CD4-positive, alpha-beta T cell treated with Interferon gamma for 1 hour (primary cell): ENCODE results near the gene ACBD6.
"Not testable (repeated sequence)": the region's sequence is repeated elsewhere in the genome, so short reads cannot be mapped to it uniquely, and the experiment has no call there.

ENCODE experiments used
- DNase-seq: peaks from one replicate; pipeline ENCODE4 v3.0.0-alpha.2; 2020

ACBD6 gene, protein sequence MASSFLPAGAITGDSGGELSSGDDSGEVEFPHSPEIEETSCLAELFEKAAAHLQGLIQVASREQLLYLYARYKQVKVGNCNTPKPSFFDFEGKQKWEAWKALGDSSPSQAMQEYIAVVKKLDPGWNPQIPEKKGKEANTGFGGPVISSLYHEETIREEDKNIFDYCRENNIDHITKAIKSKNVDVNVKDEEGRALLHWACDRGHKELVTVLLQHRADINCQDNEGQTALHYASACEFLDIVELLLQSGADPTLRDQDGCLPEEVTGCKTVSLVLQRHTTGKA

DNA sequence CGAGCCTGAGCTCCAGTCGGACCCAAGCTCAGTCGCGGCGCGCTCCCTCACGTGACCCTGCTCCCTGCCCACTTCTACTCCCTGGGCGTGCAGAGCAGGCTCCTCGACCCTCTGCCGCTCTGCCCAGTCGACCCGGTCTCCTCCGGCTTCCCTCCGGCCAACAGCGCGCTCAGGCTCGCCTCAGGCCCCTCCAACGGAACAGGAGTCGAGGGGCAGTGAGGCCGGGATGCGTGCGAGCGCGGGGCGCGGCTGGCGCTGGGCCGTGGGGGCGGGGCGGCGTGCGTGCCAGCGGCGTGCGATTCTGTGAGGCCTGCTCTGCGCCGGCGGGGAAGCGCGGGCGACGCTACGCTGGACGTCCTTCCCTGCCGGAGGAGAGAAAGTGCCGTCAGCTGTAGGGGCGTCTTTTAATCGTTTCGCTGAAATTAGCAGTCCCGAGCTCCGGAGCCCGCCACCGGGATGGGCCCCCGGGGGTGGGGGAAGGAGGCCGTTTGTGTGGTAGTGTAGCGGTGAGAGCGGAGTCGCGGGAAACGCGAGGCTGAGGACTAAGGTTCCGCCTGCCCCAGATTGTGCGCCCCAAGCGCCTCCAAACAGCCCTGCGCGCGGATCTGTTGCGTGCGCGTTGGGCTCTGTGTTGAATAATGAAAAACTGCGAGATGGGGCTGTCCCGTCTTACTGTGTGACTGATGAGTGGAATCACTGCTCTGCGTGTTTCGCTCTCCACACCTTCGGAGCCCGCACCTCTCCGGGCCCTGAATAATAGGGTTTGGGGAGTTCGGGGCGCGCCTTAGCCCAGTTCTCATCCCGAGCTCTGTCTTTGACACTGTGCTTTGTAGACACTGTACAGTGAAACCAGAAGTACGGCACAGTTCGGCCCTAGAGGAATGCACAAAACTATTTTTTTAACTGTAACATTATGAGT is at the start of gene ACBD6:
ACBD6 (minus strand) TSS at position 217 of the 919 bp plus-strand sequence. CDS start 311 bp downstream, outside the sequence.
- DNase-seq: peak; percentile 82

DNA sequence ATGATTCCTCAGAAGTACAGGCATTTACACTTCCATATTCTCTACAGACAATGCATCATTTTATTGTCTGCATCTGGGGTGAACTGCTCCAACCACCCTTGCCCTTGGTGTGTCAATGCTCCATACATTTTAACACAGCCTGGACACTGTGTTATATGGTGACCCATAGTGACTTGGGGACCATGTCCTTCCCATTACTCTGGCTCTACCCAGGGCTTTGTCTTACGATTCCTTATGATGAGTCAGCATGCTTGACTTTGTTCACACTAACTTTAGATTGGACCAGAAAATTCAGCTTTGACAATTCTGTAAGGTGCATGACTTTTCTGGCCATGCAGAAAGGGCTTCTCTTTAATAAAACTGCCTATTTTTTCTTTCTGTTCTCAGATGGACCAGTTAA is 49.6 kb upstream of the ACBD6 start:
- DNase-seq: no peak

DNA sequence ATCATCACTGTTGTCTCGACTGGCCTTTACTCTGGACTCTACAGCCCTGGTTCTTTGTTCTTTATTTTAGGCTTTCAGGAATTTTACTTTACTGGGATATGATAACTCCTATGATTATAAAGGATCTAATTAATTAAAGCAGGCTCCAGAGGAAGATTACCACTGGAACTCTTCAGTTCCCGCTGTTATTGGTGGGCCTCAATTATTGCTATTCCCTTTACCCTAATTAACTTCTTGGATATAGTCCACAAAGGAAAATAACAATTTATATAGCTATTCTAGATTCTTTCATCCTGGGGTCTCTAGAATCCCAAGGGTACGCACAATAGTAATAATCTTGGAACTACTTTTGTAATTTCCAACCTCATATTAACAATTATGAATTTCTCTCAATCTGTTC is 47.9 kb upstream of the ACBD6 start:
- DNase-seq: no peak

DNA sequence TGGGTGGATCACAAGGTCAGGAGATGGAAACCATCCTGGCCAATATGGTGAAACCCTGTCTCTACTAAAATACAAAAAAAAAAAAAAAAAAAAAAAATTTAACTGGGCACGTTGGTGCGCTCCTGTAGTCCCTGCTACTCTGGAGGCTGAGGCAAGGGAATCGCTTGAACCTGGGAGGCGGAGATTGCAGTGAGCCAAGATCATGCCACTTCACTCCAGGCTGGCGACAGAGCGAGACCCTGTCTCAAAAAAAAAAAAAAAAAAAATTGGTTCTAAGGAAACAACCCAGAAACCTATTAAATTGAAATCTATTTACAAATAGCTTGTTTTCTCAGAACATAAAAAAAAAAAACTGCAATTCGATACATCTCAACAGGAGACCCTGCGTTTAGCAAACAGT is 47.4 kb upstream of the ACBD6 start:
- not testable (repeated sequence) for DNase-seq

DNA sequence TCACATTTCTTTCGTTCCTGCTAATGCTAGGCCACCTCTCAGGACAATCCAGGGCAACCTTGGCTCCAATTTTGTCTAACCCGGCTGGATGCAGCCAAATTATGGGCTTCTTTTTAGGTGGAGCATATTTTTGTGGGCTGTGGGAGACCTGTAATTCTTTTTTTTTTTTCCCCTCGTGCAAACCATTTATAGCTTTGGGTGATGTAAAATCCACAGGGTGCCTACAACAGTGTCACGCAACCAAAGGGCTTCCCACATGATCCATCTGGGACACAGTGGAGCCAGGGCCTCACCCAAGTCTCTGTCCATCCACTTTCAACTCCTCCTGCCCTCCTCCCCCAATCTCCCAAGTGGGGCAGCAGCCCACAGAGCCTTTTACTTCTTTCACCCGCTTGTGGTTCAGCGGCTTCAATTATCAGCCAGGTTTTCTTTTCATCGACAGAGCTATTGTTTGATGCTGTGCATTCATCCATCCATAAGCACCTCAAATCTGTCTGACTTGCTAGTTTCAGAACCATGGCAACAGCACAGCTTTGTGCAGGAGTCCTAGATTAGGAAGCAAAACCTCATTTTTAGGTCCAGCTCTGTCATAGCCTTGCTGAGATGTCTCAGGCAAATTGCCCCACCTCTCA is 46.4 kb upstream of the ACBD6 start:
- DNase-seq: no peak

DNA sequence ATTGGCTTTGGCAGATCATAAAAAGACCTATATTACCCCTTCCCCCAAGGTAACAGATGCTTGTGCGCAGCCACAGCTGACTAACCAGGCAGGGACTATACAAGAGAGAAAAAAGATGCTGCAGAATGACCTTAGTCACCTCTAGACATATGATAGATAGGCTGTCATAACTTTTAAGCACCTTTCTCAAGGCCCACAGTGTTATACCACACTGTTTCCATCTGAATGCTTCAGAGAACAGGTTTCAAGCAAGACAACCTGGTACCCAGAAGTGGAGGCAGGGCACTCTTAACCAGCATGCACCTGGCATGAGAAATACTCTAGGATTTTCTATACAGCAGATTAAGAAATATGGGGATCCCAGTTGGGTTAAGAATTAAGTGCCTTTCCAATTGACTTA is 43.6 kb upstream of the ACBD6 start:
- DNase-seq: no peak

DNA sequence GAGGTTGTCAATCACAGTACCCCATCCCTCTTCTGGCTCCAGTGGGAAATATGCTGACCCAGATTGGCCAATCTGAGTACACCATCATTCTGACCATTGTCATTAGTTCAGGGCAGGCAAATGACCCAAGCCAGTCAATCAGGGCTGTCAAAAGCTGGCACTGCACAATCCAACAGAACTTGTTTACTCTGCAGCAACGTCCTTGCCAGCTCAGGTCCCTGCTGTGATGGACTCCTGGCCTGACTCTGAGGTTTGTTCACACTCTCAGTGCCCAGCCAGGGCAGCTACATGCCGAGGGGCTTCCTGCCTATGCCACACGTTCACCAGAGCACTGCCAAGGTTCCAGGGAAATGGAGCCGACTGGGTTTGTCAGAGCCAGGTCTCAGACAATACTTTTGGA is 41.7 kb upstream of the ACBD6 start:
- no peak for DNase-seq

DNA sequence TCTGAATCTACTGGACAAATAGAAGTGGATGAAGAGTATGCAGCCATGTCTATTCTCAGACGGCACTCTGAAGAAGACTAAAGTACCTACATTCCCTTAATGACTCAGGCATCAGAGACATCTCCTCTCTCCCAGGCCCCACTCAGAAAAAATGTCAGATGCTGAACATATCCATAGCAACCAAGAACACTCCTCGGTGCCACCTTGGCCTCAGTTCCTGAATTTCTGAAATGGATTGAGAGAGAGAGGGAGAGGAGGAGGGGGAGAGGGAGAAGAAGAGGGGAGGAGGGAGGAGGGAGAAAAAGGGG is 40.4 kb upstream of the ACBD6 start:
- no peak for DNase-seq

DNA sequence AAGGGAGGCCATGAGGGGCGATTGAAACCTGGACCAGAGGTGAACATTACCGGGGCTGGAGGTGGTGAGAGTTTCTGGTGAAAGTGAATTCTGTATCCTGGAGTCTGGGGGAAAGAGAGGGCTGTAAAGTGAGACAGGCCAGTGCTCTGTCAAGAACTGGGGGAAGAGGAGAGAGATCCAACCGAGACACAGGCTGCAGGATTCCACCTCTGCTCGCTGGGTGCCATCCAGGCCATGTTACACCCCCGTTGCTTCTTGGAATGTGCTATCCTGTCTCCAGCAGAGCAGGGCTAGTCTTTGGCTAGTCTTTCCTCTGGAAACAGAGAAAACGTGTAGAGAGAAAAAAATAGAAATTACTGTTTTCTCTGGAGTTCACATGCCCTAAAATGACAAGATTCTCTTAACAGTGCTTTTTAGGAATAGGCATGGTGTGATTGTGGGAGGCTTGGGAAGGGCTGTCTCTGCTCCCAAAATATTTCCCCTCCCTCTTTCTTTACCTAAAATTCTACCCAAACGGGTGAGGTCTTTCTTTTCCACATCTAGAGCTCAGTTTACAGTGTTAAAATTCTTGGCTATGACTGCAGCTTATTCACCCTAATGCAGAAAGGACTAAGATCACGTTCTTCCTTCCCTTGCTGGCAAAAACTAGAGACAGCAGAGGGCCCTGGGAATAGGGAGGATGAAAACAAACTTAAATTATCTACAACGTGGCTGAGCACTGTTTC is 39.9 kb upstream of the ACBD6 start:
- no peak for DNase-seq

DNA sequence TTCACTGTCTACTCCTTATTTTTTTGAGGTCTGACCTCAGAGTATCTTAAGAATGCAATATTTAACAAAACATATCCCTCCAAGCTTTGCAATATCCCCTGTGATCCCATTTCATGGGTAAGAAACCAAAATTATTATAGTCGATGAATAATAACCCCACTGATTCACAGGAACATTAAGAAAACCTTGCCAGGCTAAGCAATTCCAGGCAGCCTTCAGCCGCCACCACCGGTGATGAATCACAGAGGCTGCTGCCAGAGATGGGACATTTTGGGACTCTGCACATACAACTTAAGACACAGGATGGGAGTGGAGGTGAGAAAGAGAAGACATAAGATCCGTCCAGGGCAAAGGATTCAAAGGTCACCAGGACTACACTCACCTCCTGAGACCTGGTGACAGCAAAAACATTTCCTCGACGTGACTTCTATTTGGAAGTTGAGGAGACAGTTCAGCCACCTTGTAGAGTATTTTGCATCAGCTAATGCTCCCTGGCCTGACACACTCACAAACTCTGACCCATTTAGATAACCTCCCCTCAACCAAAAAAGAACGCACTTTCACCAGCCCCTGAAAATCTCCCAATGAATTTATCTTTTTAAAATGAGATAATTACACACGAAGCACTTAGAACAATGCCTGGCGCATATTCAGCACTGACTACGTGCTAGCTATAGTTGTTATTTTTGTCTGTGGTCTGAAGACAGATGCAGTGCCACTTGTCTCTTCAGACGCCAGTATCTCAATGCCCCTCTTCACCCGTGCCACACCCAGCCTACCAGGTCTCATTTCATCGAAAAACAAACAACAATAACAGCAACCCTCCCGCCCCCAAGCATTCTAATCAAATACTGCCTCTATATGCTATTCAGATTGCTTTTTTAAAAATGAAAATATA is 38.6 kb upstream of the ACBD6 start:
- DNase-seq: no peak

DNA sequence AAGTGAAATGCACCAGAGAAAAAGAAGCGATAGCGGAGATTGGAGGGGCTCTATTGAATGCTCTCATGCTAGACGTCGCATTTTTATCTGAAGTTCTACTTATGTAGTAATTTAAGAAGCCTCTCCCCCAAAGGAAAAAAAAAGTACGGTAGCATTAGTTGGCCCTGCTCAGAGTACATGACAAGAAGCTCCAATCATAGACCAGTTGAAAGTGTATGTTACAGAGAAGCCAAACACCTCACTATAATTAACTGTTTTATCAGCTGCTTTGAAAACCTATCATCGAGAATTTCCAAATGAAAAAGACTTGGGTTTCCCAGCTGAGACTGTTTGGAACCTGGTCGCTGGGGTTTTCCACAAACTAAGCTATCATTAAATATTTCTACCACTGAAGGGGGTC is 36.8 kb upstream of the ACBD6 start:
- DNase-seq: no peak

DNA sequence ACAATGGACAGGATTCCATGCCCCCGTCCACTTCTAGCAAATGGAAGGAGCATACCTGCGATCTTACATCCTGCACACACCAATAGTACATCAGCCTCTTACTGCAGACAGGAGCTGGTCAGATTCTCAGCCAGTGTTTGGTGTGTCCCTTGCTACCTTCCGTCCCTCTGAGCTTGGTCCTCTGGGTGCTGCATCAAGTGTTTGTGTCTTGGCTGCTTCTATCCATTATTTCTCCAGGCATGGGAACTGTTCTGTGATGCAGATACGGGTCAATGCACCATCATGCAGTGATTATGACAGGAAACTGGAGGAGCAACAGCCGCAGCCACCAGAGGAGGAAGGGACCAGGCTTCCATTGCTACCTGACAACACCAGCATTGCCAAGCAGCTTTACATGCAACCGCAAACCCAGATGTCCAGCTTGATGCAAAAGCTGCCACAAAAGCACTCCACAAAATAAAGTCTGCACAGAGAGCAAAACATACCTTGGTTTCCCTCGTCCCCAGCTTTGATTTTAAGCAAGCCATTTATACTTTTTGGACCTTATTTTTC is 34.5 kb upstream of the ACBD6 start:
- DNase-seq: no peak

DNA sequence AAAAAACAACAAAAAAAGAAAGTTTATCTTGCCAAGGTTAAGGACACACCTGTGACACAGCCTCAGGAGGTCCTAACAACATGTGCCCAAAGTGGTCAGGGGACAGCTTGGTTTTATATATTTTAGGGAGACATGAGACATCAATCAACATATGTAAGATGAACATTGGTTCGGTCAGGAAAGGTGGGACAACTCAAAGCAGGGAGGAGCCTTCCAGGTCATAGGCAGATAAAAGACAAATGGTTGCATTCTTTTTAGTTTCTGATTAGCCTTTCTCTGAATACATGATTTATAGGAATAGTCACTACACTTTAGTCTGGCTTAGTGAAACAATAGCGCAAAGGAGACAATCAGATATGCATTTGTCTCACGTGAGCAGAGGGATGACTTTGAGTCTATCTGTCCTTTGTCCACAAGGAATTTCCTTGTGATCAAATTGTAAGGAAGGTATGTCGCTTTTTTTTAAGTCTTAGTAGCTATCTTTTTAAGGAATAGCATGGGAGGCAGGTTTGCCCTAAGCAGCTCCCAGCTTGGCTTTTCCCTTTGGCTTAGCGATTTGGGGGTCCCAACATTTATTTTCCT is 33.1 kb upstream of the ACBD6 start:
- DNase-seq: no peak

DNA sequence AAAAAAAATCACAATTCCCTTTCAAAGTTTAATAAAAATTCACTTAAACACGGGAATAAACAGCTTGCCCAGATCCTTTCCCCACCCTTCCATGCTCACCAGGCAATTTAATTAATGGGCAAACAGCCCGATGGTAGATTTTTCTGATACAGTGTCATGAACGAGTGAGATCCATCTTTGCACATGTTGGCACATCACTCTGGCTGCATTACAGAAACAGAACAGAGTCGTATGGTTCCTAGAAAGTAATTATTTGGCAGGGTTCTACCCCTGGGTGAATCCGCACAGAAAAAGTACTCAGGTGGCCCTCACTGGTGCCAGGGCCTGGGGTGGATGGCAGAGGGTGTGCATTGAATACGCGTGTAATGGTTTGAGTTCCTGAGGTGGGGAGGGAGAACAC is 31.8 kb upstream of the ACBD6 start:
- no peak for DNase-seq

DNA sequence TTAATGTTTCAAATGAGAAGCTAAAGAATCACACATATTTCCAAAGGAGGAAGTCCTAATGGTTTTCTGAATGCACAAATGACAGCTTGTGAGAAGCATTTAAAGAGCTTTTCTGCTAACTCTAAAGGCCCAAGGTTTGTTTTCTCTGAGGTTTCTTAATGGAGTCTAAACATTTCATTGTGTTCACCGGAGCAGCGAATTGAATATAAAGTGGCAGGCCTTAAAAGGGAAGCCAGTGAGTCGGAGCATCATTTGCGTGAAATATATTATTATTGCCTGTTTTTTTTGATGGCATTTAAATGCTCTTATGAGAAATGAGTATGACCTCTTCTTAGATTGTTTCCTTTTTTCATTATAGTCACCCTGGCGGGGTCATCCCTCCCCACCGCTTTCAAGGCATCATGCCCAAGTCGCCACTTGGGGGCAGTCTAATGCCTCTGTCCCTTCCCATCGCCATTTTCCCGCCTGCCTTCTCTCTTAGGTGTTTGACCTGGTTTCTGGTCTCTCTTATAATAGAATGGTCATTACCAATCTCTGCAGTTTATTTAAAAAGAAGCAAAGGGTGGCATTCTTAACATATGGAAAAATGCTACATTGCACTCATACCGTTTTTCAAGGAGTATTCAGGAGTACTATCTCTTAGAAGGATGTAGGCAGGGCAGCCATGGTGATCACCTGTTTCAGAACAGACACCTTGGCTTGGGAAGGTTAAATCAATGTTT is 31.1 kb upstream of the ACBD6 start:
- peak; percentile 36 for DNase-seq

DNA sequence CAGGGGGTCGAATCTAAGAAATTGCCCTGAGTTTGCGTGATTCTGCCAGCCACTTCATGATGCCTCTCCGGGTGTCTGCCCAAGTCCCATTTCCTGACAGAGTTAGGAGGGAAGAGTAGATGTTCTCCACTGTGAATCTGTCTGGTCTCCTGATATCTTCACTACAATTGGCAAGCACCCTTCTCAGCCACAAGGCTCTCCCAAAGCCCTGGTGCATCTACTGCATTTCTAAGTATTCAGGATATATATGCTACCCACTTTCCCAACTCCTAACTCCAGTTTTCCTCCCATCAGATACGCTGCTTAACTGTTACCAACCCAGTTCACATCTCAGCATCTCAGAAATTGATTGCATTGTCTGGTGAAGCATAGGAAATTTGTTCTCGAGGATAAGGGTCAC is 30.5 kb upstream of the ACBD6 start:
- DNase-seq: no peak

DNA sequence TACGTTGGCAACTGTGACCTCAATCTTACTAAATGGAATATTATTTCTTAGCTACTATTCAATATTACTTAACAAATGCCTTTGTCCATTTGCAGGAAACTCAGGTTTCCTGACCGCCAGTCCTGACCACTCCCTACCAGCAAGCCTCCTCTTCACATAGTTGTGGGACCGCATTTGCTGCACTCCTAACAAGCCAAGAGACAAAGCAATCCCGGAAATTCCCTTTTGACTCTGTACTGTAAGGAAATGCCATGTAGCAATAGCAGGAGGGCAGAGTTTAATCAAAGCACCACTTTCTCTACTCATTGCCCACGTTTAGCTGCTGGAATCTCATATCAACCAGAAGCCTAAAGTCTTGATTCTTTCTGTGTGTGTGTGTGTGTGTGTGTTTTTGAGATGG is 28.1 kb upstream of the ACBD6 start:
- DNase-seq: no peak

DNA sequence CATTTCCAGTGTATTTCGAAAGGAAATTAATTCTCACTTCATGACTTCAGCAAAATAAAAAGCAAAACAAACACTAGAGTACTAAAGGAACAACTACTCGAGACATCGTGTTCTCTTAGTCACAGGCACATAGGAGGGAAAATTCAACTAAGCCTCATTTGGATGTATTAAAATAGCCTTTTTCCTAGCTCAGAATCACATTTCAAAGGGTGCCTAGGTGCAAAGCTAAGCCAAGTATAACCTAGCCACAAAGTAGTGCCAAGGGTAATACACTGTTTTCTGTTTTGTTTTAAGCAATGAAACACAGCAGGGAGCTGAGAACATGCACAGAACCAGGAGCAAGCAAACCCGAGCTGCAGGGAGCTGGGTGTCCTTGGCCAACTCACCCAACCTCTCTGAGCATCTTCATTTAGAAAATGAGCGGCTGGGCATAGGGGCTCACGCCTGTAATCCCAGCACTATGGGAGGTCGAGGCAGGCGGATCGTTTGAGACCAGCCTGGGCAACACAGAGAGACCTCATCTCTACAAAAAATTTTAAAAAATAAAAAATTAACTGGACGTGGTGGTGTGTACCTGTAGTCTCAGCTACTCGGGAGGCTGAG is 26.6 kb upstream of the ACBD6 start:
- DNase-seq: no peak

DNA sequence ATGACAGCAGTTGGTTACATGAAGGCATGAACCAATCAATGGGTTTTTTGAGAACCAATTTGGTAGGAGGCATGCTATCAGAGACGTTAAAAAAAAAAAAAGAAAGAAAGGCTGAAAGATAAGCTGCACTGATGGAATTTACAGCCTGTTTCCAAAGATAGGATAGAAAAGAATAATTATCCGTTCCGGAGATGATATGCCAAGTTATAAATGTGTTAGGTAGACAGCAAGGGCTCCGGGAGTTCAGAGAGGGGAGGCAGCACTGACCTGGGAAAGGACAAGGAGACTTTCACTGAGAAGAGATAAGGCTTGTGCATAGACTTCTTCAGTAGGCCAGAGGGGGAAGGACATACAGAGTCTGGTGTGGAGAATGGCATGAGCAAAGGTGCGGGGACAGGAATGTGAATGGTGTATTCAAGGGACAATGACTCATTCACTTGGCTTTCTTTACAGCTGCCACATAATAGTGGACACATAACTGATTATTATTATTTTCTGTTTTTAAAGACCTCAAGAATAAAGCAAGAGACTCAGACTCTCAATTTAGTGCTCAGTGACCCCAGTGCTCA is 24.8 kb upstream of the ACBD6 start:
- DNase-seq: no peak

DNA sequence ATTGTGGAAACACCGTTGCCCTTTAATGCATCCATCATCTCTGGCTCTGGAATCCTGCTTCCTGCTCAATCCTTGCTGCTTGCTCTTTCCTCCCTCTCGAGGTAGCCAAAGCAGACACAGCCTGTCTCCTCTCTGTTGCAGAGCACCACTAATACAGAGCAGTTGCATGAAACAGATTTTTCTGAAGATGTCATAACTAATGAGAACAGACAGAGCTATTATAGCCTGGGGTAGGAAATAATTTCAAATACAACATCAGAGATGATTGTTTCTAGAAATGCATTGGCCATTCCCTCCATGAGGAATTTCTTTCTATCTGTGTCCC is 23.3 kb upstream of the ACBD6 start:
- no peak for DNase-seq
